GM12872 (cell line): ENCODE data around the gene LRRC4C.

Source experiments
- TF ChIP-seq, protein P1 (sequence below): IDR thresholded peaks from 3 replicates; pipeline ENCODE4 v1.5.1; 2011; ENCODE audit warnings: low read depth, mild to moderate bottlenecking, low read length, moderate library complexity; ENCODE audit not compliant: insufficient read depth

LRRC4C gene

GRCh38 chr11:40255457-40255856 lies 1204.0 kb downstream of the LRRC4C start:
- TF ChIP-seq, protein P1, sequence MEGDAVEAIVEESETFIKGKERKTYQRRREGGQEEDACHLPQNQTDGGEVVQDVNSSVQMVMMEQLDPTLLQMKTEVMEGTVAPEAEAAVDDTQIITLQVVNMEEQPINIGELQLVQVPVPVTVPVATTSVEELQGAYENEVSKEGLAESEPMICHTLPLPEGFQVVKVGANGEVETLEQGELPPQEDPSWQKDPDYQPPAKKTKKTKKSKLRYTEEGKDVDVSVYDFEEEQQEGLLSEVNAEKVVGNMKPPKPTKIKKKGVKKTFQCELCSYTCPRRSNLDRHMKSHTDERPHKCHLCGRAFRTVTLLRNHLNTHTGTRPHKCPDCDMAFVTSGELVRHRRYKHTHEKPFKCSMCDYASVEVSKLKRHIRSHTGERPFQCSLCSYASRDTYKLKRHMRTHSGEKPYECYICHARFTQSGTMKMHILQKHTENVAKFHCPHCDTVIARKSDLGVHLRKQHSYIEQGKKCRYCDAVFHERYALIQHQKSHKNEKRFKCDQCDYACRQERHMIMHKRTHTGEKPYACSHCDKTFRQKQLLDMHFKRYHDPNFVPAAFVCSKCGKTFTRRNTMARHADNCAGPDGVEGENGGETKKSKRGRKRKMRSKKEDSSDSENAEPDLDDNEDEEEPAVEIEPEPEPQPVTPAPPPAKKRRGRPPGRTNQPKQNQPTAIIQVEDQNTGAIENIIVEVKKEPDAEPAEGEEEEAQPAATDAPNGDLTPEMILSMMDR: no peak

DNA sequence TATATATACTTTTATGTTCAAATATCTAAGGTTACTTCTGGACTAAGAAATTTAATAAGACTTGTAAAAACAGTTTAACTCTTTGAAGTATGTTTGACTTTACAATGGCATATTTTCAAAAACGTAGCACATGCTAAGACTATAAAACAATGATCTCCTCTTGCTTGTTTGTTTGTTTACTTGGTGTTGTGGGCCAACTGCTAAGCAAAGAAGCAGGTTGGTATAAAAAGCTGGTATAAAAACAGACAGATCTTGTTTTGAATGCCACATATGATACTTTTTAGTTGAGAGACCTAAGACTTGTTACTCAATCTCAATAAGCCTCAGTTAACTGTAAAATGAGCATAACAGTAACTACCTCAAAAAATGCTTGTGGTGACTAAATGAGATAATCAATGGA lies 1206.3 kb downstream of the LRRC4C start:
- TF ChIP-seq, protein P1: no peak

DNA sequence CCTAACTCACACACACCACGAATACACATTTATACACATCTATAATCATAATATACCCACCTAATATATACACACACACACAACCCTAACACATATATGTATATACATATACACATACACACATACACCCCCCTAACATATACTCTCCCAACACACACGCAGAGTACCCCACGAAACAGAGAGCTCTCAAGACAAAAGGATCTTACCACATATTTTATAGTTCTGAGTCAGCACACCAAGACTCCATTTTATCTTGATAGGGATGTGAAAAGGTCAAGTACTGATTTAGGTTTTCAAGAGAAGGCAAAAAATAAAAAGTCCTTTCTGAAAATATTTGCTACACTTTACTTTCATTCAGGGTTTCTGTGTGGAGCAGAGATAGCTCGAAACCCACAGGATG lies 1207.2 kb downstream of the LRRC4C start:
- TF ChIP-seq, protein P1: no peak

DNA sequence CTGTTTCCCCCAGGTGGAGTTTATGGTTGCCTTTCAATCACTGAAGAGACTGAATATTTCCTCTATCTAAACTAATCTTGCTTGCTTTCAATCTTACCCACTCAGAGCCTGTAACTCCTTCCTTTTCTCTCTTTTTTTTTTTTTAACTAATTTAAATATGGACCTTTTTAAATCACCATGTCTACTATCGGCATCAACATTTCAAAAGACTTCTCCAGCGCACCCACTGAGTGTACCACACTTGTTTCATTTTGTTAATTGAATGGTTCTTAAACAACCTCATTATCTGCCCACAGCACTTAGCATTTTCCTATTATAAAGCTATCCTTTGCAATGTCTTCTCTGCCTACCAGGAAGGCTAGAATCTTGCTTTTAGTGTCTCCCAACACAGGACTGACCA lies 1212.5 kb downstream of the LRRC4C start:
- TF ChIP-seq, protein P1: no peak

DNA sequence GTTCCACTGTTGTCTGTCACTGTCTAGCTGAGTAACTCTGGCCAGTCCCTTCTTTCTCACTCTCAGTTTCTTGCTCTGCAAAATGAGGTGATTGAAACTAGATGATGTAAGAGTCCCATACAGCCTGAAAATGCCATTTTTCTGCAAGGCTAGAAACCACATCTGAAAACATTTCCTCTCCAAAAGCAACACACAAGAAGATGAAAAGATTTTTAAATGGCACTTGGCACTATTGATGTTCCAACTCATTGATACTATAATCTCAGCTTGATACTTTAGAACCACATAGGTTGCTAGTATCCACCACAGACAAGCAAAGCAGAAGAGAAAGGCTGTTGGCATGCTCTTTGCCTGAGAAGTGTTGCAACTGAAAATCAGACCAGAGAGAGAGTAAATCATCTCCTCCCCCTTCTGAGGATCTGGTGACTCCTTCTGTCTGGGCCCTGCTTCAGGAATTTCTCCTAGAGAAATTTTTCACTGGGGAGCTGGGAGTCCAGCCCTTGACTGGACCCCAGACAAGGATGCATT lies 1217.9 kb downstream of the LRRC4C start:
- TF ChIP-seq, protein P1: no peak

DNA sequence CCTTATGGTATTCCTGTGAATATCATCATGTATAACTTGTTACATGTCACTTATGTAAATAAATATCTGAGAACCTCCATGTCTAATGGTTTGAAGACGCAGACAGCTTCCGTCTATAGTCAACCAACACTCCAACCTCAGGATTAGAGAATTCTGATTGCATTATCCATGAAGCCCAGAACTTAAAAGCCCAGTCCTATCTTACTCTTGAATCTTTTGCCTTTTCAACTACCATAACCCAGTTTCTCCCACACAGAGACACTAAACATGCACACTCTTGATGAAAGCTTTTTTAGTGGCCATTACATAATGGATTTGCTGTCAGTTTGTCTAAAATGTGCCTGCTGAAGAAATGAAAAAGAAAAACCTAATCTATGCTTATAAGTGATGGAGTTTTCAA lies 1219.2 kb downstream of the LRRC4C start:
- TF ChIP-seq, protein P1: no peak

DNA sequence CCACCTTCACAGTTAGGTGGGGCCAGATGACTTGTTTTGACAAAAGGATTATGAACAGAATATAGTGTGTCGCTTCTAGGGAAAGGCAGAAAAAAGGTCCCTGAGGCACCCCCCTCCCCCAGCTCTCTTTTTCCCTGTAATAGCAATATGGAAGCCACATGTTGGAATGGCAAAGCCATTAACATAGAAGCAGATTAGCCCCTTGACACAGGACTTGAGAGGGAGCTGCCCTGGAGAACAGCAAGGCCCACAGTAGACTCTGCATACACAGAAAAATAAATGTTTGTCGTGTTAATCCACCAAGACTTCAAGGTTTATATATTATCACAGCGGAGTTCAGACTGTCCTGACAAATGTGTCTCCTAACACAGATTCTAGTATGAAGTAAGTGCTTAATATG lies 1222.9 kb downstream of the LRRC4C start:
- TF ChIP-seq, protein P1: no peak
